SK-N-SH (cell line): ENCODE measurements around the gene IFT25. TPM values are rescaled to one million over a fixed set of nuclear protein-coding genes. Genes with fewer than 3 reads are reported as not detected.

ENCODE experiments used
- CTCF ChIA-PET: fragments of 300-600, 350-600 bp; formaldehyde crosslinking; extraction: SDS; loops from one replicate; lab custom pipeline; 2021; lab: Yijun Ruan, JAX
- POLR2A ChIA-PET: fragments of 350-600 bp; sonication (Branson Sonifier 250); formaldehyde crosslinking; extraction: SDS; loops from one replicate; lab custom pipeline; 2020; ENCODE audit warnings: antibody characterized with exemption, inconsistent platforms; lab: Yijun Ruan, JAX
- DNase-seq: peaks from one replicate; pipeline ENCODE4 v3.0.0; 2012
- H2AFZ ChIP-seq: fragments of 200-600 bp; sonication (generic); 2 replicates; pipeline ENCODE4 v1.8.1; 2016; ENCODE audit warnings: antibody characterized with exemption, mild to moderate bottlenecking, low read depth
- H3F3A ChIP-seq: fragments of 200-600 bp; sonication (generic); replicated peaks from 2 replicates; pipeline ENCODE3; 2016; ENCODE audit warnings: antibody characterized with exemption, mild to moderate bottlenecking; ENCODE audit not compliant: insufficient read depth
- H3K27ac ChIP-seq, 2 experiments: fragments of 200-500 bp in 1 of 2; fragments of 200-600 bp in 1 of 2; sonication (Bioruptor generic) in 1 of 2; sonication (generic), shearing (Covaris generic) in 1 of 2; 2 replicates each; pipeline versions ENCODE4 v1.5.1 to v1.6.1; 2014 to 2016; ENCODE audit warnings: low read depth in 2 of 2, inconsistent platforms in 1 of 2, low read length in 1 of 2, mild to moderate bottlenecking in 1 of 2, mixed read lengths in 1 of 2
- H3K27me3 ChIP-seq: fragments of 200-600 bp; sonication (generic), shearing (Covaris generic); 2 replicates; pipeline ENCODE4 v1.6.1; 2016; ENCODE audit warnings: mixed run types; ENCODE audit not compliant: insufficient read depth
- H3K36me3 ChIP-seq, 2 experiments: fragments of 200-500 bp in 1 of 2; fragments of 200-600 bp in 1 of 2; sonication (Bioruptor generic) in 1 of 2; sonication (generic) in 1 of 2; replicated peaks in 1 of 2; 2 replicates each; pipeline versions ENCODE3 to v1.5.1; 2014 to 2016; ENCODE audit warnings: low read length in 1 of 2, mild to moderate bottlenecking in 1 of 2; ENCODE audit not compliant: insufficient read depth in 2 of 2, control insufficient read depth in 1 of 2
- H3K4me1 ChIP-seq, 2 experiments: fragments of 200-500 bp in 1 of 2; fragments of 200-600 bp in 1 of 2; sonication (Bioruptor generic) in 1 of 2; sonication (generic), shearing (Covaris generic) in 1 of 2; 2 replicates each; pipeline versions ENCODE4 v1.5.1 to v1.6.1; 2014 to 2016; ENCODE audit warnings: low read depth in 1 of 2, low read length in 1 of 2, mixed run types in 1 of 2; ENCODE audit not compliant: insufficient read depth in 2 of 2, control insufficient read depth in 1 of 2
- H3K4me2 ChIP-seq: fragments of 200-600 bp; sonication (generic), shearing (Covaris generic); 2 replicates; pipeline ENCODE4 v1.6.1; 2017; ENCODE audit warnings: mixed run types
- H3K4me3 ChIP-seq, 2 experiments: fragments of 200-500 bp in 1 of 2; fragments of 200-600 bp in 1 of 2; sonication (Bioruptor generic) in 1 of 2; sonication (generic), shearing (Covaris generic) in 1 of 2; 2 replicates each; pipeline versions ENCODE4 v1.5.1 to v1.8.1; 2014 to 2016; ENCODE audit warnings: low read depth in 2 of 2, inconsistent platforms in 1 of 2, low read length in 1 of 2, mild to moderate bottlenecking in 1 of 2, mixed read lengths in 1 of 2, moderate library complexity in 1 of 2
- H3K79me2 ChIP-seq: fragments of 200-600 bp; sonication (generic); 2 replicates; pipeline ENCODE4 v1.8.1; 2017; ENCODE audit warnings: mild to moderate bottlenecking; ENCODE audit not compliant: insufficient read depth
- H3K9ac ChIP-seq: fragments of 200-600 bp; sonication (generic); 2 replicates; pipeline ENCODE4 v1.6.1; 2017; ENCODE audit warnings: mixed run types
- H3K9me2 ChIP-seq: fragments of 200-600 bp; sonication (generic); 2 replicates; pipeline ENCODE4 v1.6.1; 2017; ENCODE audit warnings: mixed run types
- H3K9me3 ChIP-seq: fragments of 200-600 bp; sonication (generic); 2 replicates; pipeline ENCODE4 v1.6.1; 2017; ENCODE audit warnings: mixed run types, mild to moderate bottlenecking, moderate library complexity
- H4K20me1 ChIP-seq: fragments of 200-600 bp; sonication (generic); 2 replicates; pipeline ENCODE4 v1.6.1; 2017; ENCODE audit warnings: mild to moderate bottlenecking, mixed run types; ENCODE audit not compliant: insufficient read depth
- ELF1 ChIP-seq: IDR thresholded peaks from 2 replicates; pipeline ENCODE4 v1.4.0; 2012
- EP300 ChIP-seq, 2 experiments: IDR thresholded peaks; 2 replicates each; pipeline versions ENCODE4 v1.4.0 to v1.6.1; 2012; ENCODE audit warnings: borderline replicate concordance in 1 of 2, low read depth in 1 of 2, low read length in 1 of 2
- FOSL2 ChIP-seq: IDR thresholded peaks from 2 replicates; pipeline ENCODE4 v1.4.0; 2012; ENCODE audit warnings: low read depth, mild to moderate bottlenecking, moderate library complexity, borderline replicate concordance
- GABPA ChIP-seq: IDR thresholded peaks from 2 replicates; pipeline ENCODE4 v1.4.0; 2012; ENCODE audit warnings: low read depth, mild to moderate bottlenecking
- JUND ChIP-seq: IDR thresholded peaks from 2 replicates; pipeline ENCODE4 v1.4.0; 2012
- MXI1 ChIP-seq: IDR thresholded peaks from 2 replicates; pipeline ENCODE4 v1.6.1; 2012; ENCODE audit warnings: mild to moderate bottlenecking, low read depth, low read length, improper control_type of control experiment
- POLR2AphosphoS5 ChIP-seq: IDR thresholded peaks from 2 replicates; pipeline ENCODE4 v1.6.1; 2012; ENCODE audit warnings: low read depth, low read length
- RAD21 ChIP-seq: IDR thresholded peaks from 2 replicates; pipeline ENCODE4 v1.6.1; 2012; ENCODE audit warnings: mild to moderate bottlenecking, low read length
- SIN3A ChIP-seq: IDR thresholded peaks from 2 replicates; pipeline ENCODE4 v1.6.1; 2012; ENCODE audit warnings: low read depth, mild to moderate bottlenecking, low read length, moderate library complexity, borderline replicate concordance
- TEAD4 ChIP-seq: IDR thresholded peaks from 2 replicates; pipeline ENCODE4 v1.4.0; 2012; ENCODE audit warnings: mild to moderate bottlenecking, borderline replicate concordance; ENCODE audit not compliant: insufficient read depth
- YY1 ChIP-seq: IDR thresholded peaks from 2 replicates; pipeline ENCODE4 v1.4.0; 2012; ENCODE audit warnings: low read depth, mild to moderate bottlenecking
- WGBS: methylation state at CpG from one replicate; pipeline ENCODE4 v1.1.6; 2017; ENCODE audit warnings: low lambda C conversion rate; 5-methylcytosine and 5-hydroxymethylcytosine counted together
- polyA plus RNA-seq, 3 experiments: library from polyadenylated mRNA; depleted of rRNA; stranded (reverse); fragments of >200 nt; gene quantifications; 2 replicates each; pipeline ENCODE4 v1.2.3, GENCODE V29; 2012
- TF ChIP-seq, protein P1 (sequence below): IDR thresholded peaks from 2 replicates; pipeline ENCODE4 v1.6.1; 2012; ENCODE audit warnings: mild to moderate bottlenecking, low read depth, low read length, moderate library complexity
- TF ChIP-seq, protein P2 (sequence below): fragments of 200-600 bp; sonication (generic); IDR thresholded peaks from 2 replicates; pipeline ENCODE4 v1.6.1; 2017; ENCODE audit warnings: antibody characterized with exemption, mild to moderate bottlenecking, moderate library complexity
- TF ChIP-seq, protein P3 (sequence below): fragments of 150-350 bp; IDR thresholded peaks from 2 replicates; pipeline ENCODE4 v1.6.1; 2016; ENCODE audit warnings: mild to moderate bottlenecking, low read depth, low read length

The IFT25 gene
- polyA plus RNA-seq, 1 of the 3 experiments (the other 2 are of a cell fraction): 25.7 TPM

DNA sequence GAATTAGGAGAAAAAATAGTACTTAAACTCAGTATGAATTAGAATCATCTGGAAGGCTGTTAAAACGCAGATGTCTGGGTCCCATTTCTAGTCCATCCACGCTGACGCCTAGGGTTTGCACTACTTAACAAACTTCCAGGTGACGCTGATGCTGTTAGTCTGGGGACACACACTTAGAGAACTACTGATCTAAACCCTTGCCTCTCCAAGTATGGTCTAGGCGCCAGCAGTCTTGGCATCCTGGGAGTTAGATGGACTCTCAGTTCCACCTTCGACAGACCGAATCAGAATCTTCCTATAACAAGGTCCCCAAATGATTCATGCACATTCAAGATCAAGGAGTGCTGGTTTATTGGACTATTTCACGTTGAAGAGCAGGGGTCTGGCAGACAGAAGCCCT lies 40.0 kb downstream of the IFT25 start (continued):
- TF ChIP-seq FOSL2: no peak
- TF ChIP-seq RAD21: no peak
- no peak for TF ChIP-seq MXI1
- no peak for TF ChIP-seq POLR2AphosphoS5
- TF ChIP-seq, protein P1, sequence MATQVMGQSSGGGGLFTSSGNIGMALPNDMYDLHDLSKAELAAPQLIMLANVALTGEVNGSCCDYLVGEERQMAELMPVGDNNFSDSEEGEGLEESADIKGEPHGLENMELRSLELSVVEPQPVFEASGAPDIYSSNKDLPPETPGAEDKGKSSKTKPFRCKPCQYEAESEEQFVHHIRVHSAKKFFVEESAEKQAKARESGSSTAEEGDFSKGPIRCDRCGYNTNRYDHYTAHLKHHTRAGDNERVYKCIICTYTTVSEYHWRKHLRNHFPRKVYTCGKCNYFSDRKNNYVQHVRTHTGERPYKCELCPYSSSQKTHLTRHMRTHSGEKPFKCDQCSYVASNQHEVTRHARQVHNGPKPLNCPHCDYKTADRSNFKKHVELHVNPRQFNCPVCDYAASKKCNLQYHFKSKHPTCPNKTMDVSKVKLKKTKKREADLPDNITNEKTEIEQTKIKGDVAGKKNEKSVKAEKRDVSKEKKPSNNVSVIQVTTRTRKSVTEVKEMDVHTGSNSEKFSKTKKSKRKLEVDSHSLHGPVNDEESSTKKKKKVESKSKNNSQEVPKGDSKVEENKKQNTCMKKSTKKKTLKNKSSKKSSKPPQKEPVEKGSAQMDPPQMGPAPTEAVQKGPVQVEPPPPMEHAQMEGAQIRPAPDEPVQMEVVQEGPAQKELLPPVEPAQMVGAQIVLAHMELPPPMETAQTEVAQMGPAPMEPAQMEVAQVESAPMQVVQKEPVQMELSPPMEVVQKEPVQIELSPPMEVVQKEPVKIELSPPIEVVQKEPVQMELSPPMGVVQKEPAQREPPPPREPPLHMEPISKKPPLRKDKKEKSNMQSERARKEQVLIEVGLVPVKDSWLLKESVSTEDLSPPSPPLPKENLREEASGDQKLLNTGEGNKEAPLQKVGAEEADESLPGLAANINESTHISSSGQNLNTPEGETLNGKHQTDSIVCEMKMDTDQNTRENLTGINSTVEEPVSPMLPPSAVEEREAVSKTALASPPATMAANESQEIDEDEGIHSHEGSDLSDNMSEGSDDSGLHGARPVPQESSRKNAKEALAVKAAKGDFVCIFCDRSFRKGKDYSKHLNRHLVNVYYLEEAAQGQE: no peak

DNA sequence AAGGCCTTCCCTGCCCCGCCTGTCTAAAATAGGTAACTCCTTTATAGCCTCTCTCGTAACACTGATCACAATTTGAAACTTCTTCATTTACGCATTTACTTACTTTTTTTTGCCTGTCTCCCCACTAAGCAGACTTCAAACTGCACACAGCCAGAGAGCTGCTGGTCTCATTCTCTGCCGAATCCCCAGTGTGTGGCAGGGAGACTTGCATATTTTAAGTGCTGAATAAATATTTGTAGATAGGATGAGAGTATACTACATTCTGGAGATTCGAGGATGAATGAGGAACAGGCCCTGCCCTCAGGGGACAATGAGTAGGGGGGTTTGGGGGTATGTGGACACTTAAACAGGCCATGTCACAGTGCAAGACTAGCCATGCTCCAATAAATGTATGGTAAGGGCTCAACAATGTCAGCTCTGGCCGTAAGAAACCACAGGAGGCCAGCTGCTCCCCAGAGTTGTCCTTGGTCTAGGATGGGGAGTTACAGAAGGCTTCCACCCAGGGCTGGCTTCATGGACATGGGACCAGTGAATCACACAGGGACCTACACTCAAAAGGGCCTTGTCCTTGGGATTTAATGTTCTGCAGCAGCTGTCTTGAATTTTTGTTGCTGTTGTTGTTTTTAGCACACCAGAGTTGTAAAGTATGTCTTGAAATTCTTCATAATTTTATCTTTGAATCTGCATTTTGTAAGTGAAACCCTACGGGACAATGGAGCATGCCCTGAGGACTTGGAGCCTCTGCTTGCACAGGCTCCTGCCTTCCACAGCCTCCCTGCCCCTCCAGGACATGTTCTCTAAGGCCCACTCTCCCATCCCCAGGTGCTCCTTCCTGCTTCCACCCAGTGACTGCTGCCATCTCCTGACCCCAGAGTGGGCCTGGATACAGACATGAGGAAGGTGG lies 43.0 kb downstream of the IFT25 start:
- no peak for TF ChIP-seq ELF1
- TF ChIP-seq, protein P2, sequence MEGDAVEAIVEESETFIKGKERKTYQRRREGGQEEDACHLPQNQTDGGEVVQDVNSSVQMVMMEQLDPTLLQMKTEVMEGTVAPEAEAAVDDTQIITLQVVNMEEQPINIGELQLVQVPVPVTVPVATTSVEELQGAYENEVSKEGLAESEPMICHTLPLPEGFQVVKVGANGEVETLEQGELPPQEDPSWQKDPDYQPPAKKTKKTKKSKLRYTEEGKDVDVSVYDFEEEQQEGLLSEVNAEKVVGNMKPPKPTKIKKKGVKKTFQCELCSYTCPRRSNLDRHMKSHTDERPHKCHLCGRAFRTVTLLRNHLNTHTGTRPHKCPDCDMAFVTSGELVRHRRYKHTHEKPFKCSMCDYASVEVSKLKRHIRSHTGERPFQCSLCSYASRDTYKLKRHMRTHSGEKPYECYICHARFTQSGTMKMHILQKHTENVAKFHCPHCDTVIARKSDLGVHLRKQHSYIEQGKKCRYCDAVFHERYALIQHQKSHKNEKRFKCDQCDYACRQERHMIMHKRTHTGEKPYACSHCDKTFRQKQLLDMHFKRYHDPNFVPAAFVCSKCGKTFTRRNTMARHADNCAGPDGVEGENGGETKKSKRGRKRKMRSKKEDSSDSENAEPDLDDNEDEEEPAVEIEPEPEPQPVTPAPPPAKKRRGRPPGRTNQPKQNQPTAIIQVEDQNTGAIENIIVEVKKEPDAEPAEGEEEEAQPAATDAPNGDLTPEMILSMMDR: no peak
- TF ChIP-seq SIN3A: no peak
- TF ChIP-seq, protein P1: no peak
- no peak for TF ChIP-seq JUND
- no peak for TF ChIP-seq TEAD4
- no peak for TF ChIP-seq GABPA
- TF ChIP-seq, protein P3, sequence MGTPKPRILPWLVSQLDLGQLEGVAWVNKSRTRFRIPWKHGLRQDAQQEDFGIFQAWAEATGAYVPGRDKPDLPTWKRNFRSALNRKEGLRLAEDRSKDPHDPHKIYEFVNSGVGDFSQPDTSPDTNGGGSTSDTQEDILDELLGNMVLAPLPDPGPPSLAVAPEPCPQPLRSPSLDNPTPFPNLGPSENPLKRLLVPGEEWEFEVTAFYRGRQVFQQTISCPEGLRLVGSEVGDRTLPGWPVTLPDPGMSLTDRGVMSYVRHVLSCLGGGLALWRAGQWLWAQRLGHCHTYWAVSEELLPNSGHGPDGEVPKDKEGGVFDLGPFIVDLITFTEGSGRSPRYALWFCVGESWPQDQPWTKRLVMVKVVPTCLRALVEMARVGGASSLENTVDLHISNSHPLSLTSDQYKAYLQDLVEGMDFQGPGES: no peak
- no peak for TF ChIP-seq FOSL2
- no peak for TF ChIP-seq EP300 (IDR thresholded peaks at IDR 0.05; ENCODE audit: borderline replicate concordance in 1 of 2, low read depth in 1 of 2, low read length in 1 of 2)
- no peak for TF ChIP-seq MXI1
- TF ChIP-seq YY1: no peak
- POLR2A ChIA-PET: no interaction called here
- DNase-seq: no peak

More for the DNA sequence above, 43.0 kb downstream of the IFT25 start:
- H3K4me3 ChIP-seq: no peak overlapping the region
- no peaks in the 10 kb centered on the region; a peak in 1 of 4 replicates for H3K4me1 ChIP-seq
- H3K79me2 ChIP-seq: no peaks in the 10 kb centered on the region
- H3K27ac ChIP-seq: no peak overlapping the region
- no peaks in the 10 kb centered on the region for H3F3A ChIP-seq
- H2AFZ ChIP-seq: no peak overlapping the region
- no peaks in the 10 kb centered on the region for H3K27me3 ChIP-seq
- H3K36me3 ChIP-seq: no peaks in the 10 kb centered on the region
- no peaks in the 10 kb centered on the region for H3K9me3 ChIP-seq
- CTCF ChIA-PET: interaction anchor here (3.2 kb wide), 1 partner anchor 42 kb away, joined by 14 read pairs; no protein-coding TSS in a partner anchor
- no peak overlapping the region for H3K9ac ChIP-seq
- WGBS: 84% methylated on average over 7 of the region's 7 CpGs
- no peak overlapping the region for H3K4me2 ChIP-seq
- H3K9me2 ChIP-seq: no peaks in the 10 kb centered on the region
- no peaks in the 10 kb centered on the region for H4K20me1 ChIP-seq
